IMR-90 (cell line): Measurements from ENCODE around the gene PNKP. TPM values are rescaled to one million over a fixed set of nuclear protein-coding genes. Genes with fewer than 3 reads are reported as not detected.

ENCODE experiments used
- ATAC-seq: fragments of 200-7000 bp; cut with Tn5 transposase; 2 replicates; pipeline ENCODE4 v1.9.1; 2020; ENCODE audit warnings: low read depth, mild to moderate bottlenecking, moderate library complexity
- BruUV-seq: library from RNA; stranded (reverse); fragments of 400-500 nt; replicated peaks from 2 replicates; lab custom pipeline; 2021; lab: Mats Ljungman, UMichigan
- CTCF ChIA-PET: fragments of 300-600 bp; formaldehyde crosslinking; extraction: SDS; loops from one replicate; lab custom pipeline; 2021; ENCODE audit warnings: antibody characterized with exemption; lab: Yijun Ruan, JAX
- POLR2A ChIA-PET: fragments of 300-600 bp; sonication (Branson Sonifier 250); formaldehyde crosslinking; loops from one replicate; lab custom pipeline; 2022; ENCODE audit warnings: antibody characterized with exemption; ENCODE audit not compliant: unreplicated experiment; lab: Charles Lee
- DNase-seq: peaks from one replicate; pipeline ENCODE4 v3.0.0; 2013
- H2AFZ ChIP-seq: replicated peaks from 2 replicates; pipeline ENCODE3; 2013; ENCODE audit warnings: low read length, mild to moderate bottlenecking; ENCODE audit not compliant: poor library complexity
- H2AK5ac ChIP-seq: 2 replicates; pipeline ENCODE4 v1.6.1; 2013; ENCODE audit warnings: low read depth, low read length, inconsistent platforms
- H2AK9ac ChIP-seq: replicated peaks from 2 replicates; pipeline ENCODE3; 2013; ENCODE audit warnings: mild to moderate bottlenecking, low read depth, low read length, moderate library complexity; ENCODE audit not compliant: poor library complexity
- H2BK120ac ChIP-seq: 2 replicates; pipeline ENCODE4 v1.6.1; 2013; ENCODE audit warnings: low read depth, low read length, inconsistent platforms
- H2BK15ac ChIP-seq: 3 replicates; pipeline ENCODE4 v1.6.1; 2013; ENCODE audit warnings: low read depth, low read length, inconsistent platforms
- H2BK20ac ChIP-seq: 2 replicates; pipeline ENCODE4 v1.6.1; 2013; ENCODE audit warnings: low read depth, mild to moderate bottlenecking, inconsistent platforms, low read length, moderate library complexity
- H2BK5ac ChIP-seq: 2 replicates; pipeline ENCODE4 v1.6.1; 2013; ENCODE audit warnings: mild to moderate bottlenecking, low read depth, low read length, inconsistent platforms; ENCODE audit not compliant: poor library complexity, severe bottlenecking
- H3K14ac ChIP-seq: replicated peaks from 2 replicates; pipeline ENCODE4 v1.6.1; 2013; ENCODE audit warnings: low read depth, low read length, inconsistent platforms
- H3K18ac ChIP-seq: 2 replicates; pipeline ENCODE4 v1.6.1; 2013; ENCODE audit warnings: low read depth, low read length, control low read depth
- H3K23ac ChIP-seq: 2 replicates; pipeline ENCODE4 v1.6.1; 2013; ENCODE audit warnings: low read depth, low read length, inconsistent platforms
- H3K27ac ChIP-seq: 2 replicates; pipeline ENCODE4 v1.5.1; 2013; ENCODE audit warnings: mild to moderate bottlenecking, control low read depth, low read length; ENCODE audit not compliant: insufficient read depth
- H3K27me3 ChIP-seq: 2 replicates; pipeline ENCODE4 v1.6.1; 2013; ENCODE audit warnings: low read length; ENCODE audit not compliant: control insufficient read depth, insufficient read depth
- H3K36me3 ChIP-seq: 2 replicates; pipeline ENCODE4 v1.6.1; 2013; ENCODE audit warnings: low read length, mixed read lengths; ENCODE audit not compliant: control insufficient read depth, insufficient read depth
- H3K4ac ChIP-seq: 2 replicates; pipeline ENCODE4 v1.6.1; 2013; ENCODE audit warnings: low read depth, low read length, inconsistent platforms
- H3K4me1 ChIP-seq: 2 replicates; pipeline ENCODE4 v1.6.1; 2013; ENCODE audit warnings: low read length, mixed read lengths; ENCODE audit not compliant: control insufficient read depth, insufficient read depth
- H3K4me2 ChIP-seq: 2 replicates; pipeline ENCODE4 v1.6.1; 2013; ENCODE audit warnings: low read depth, mild to moderate bottlenecking, control low read depth, low read length, moderate library complexity
- H3K4me3 ChIP-seq: 2 replicates; pipeline ENCODE4 v1.5.1; 2013; ENCODE audit warnings: low read depth, mild to moderate bottlenecking, control low read depth, low read length, moderate library complexity; ENCODE audit not compliant: insufficient read depth
- H3K56ac ChIP-seq: 2 replicates; pipeline ENCODE4 v1.6.1; 2013; ENCODE audit warnings: low read length, inconsistent platforms; ENCODE audit not compliant: insufficient read depth; ENCODE audit errors: extremely low read depth
- H3K79me1 ChIP-seq, 2 experiments: 2 replicates each; pipeline ENCODE4 v1.6.1; 2013; ENCODE audit warnings: low read length in 2 of 2, inconsistent platforms in 1 of 2, low read depth in 1 of 2
- H3K9ac ChIP-seq: 2 replicates; pipeline ENCODE4 v1.6.1; 2013; ENCODE audit warnings: low read depth, low read length, control low read depth
- H3K9me1 ChIP-seq: 2 replicates; pipeline ENCODE4 v1.6.1; 2013; ENCODE audit warnings: low read length, inconsistent platforms; ENCODE audit not compliant: insufficient read depth
- H3K9me3 ChIP-seq: 2 replicates; pipeline ENCODE4 v1.6.1; 2013; ENCODE audit warnings: low read length; ENCODE audit not compliant: control insufficient read depth, insufficient read depth
- H4K20me1 ChIP-seq: 2 replicates; pipeline ENCODE4 v1.6.1; 2013; ENCODE audit warnings: low read length, inconsistent platforms; ENCODE audit not compliant: insufficient read depth
- H4K5ac ChIP-seq: 2 replicates; pipeline ENCODE4 v1.6.1; 2013; ENCODE audit warnings: mild to moderate bottlenecking, low read depth, low read length, control low read depth
- H4K8ac ChIP-seq, 2 experiments: 2 replicates each; pipeline ENCODE4 v1.6.1; 2013; ENCODE audit warnings: low read depth in 2 of 2, low read length in 2 of 2, control low read depth in 1 of 2, inconsistent platforms in 1 of 2
- H4K91ac ChIP-seq: 2 replicates; pipeline ENCODE4 v1.6.1; 2013; ENCODE audit warnings: low read depth, low read length, inconsistent platforms; ENCODE audit not compliant: insufficient read depth
- CEBPB ChIP-seq: IDR thresholded peaks from 2 replicates; pipeline ENCODE4 v1.6.1; 2012; ENCODE audit warnings: low read depth, low read length, improper control_type of control experiment
- CHD1 ChIP-seq: IDR thresholded peaks from 2 replicates; pipeline ENCODE4 v1.6.1; 2012; ENCODE audit warnings: low read depth, low read length, improper control_type of control experiment
- FOS ChIP-seq: fragments of 150-350 bp; IDR thresholded peaks from 2 replicates; pipeline ENCODE4 v1.6.1; 2016; ENCODE audit warnings: low read depth, low read length
- MAFK ChIP-seq: IDR thresholded peaks from 2 replicates; pipeline ENCODE4 v1.6.1; 2012; ENCODE audit warnings: low read depth, low read length, improper control_type of control experiment
- NFE2L2 ChIP-seq: fragments of 150-350 bp; IDR thresholded peaks from 2 replicates; pipeline ENCODE4 v1.6.1; 2016; ENCODE audit warnings: low read depth, mild to moderate bottlenecking, low read length
- POLR2A ChIP-seq: IDR thresholded peaks from 2 replicates; pipeline ENCODE4 v1.6.1; 2012; ENCODE audit warnings: mild to moderate bottlenecking, low read depth, low read length
- RFX5 ChIP-seq: IDR thresholded peaks from 2 replicates; pipeline ENCODE4 v1.8.0; 2012; ENCODE audit warnings: low read depth, mild to moderate bottlenecking, low read length, moderate library complexity
- WGBS, 2 experiments: methylation state at CpG; one replicate each; pipeline versions ENCODE4 v1.1.5 to v1.1.7; 2013; ENCODE audit warnings: missing lambda C conversion rate in 2 of 2; ENCODE audit not compliant: insufficient read length in 1 of 2; ENCODE audit errors: extremely low coverage in 2 of 2; 5-methylcytosine and 5-hydroxymethylcytosine counted together
- dilution Hi-C: fragments of 300-500 bp; cut with HindIII; formaldehyde crosslinking; loops from one replicate; pipeline ENCODE4 v1.14.3; 2018; ENCODE audit warnings: low sequenced_read_pairs; ENCODE audit not compliant: unreplicated experiment
- in situ Hi-C: fragments of 300-500 bp; cut with MboI; formaldehyde crosslinking; loops from 3 replicates; pipeline ENCODE4 v1.14.3; 2019; ENCODE audit warnings: low sequenced_read_pairs, inconsistent platforms, mixed read lengths
- intact Hi-C: fragments of 100-400 bp; cut with micrococcal nuclease; formaldehyde crosslinking; loops from 2 replicates; pipeline ENCODE4 v1.10.0; 2022
- polyA plus RNA-seq, 3 experiments: library from polyadenylated mRNA; depleted of rRNA; stranded (reverse); fragments of >200 nt; gene quantifications; 2 replicates each; pipeline ENCODE4 v1.2.3, GENCODE V29; 2012; ENCODE audit warnings: low replicate concordance in 1 of 3
- total RNA-seq: library from RNA; depleted of rRNA; stranded (reverse); fragments of >200 nt; gene quantifications from 2 replicates; pipeline ENCODE4 v1.2.3, GENCODE V29; 2012

Gene PNKP
- total and polyA plus RNA-seq, 2 of the 4 experiments (the other 2 are of a cell fraction): 14.2 to 25.0 TPM

- H2BK20ac ChIP-seq: no peak overlapping the region
- no peak overlapping the region for H3K4ac ChIP-seq
- in situ Hi-C loops: no loop called here
- H4K5ac ChIP-seq: no peak overlapping the region
- peak overlapping the region; percentile 74 for H2AK9ac ChIP-seq
- intact Hi-C loops: no loop called here
- no TSS peak for BruUV-seq
- H3K9me3 ChIP-seq: no peaks in the 10 kb centered on the region
- POLR2A ChIA-PET: no interaction called here
- H2AFZ ChIP-seq: no peak overlapping the region
- H3K23ac ChIP-seq: no peak overlapping the region
- 90% methylated on average over 4 of the region's 20 CpGs; no CpG with 5 or more reads in 1 of the 2 experiments for WGBS, 2 experiments
- no peak overlapping the region for H2BK120ac ChIP-seq
- H3K27me3 ChIP-seq: no peaks in the 10 kb centered on the region
- DNase-seq (no peak), ATAC-seq (no peak)
- no peak overlapping the region for H3K14ac ChIP-seq
- H2AK5ac ChIP-seq: no peak overlapping the region
- no peak overlapping the region for H3K4me3 ChIP-seq
- no peak overlapping the region for H3K27ac ChIP-seq
- H3K18ac ChIP-seq: no peak overlapping the region
- no peaks in the 10 kb centered on the region for H3K4me1 ChIP-seq
- H4K20me1 ChIP-seq: no peaks in the 10 kb centered on the region; the same call in 1 of the 2 replicates
- peaks cover 76% of the 10 kb centered on the region for H3K36me3 ChIP-seq
- H3K56ac ChIP-seq: no peak overlapping the region
- TF ChIP-seq RFX5 (no peak), CEBPB (no peak), MAFK (no peak), FOS (no peak), CHD1 (no peak), POLR2A (no peak), NFE2L2 (no peak)
- H3K9ac ChIP-seq: no peak overlapping the region
- CTCF ChIA-PET: no interaction called here
- peaks cover 0 to 24% of the 10 kb centered on the region in 2 experiments; a peak in 2 of 4 replicates for H3K79me1 ChIP-seq
- H4K8ac ChIP-seq: no peak overlapping the region
- H3K4me2 ChIP-seq: no peak overlapping the region
- H4K91ac ChIP-seq: no peak overlapping the region
- dilution Hi-C loops: no loop called here
- H2BK5ac ChIP-seq: no peak overlapping the region
- H2BK15ac ChIP-seq: no peak overlapping the region
- peaks cover 4% of the 10 kb centered on the region; the same call in 1 of the 2 replicates for H3K9me1 ChIP-seq
Observed at GRCh38 chr19:49836176-49837008, 31.0 kb downstream of the PNKP start.
